Epidermal melanocyte (primary cell): ENCODE measurements around the gene PIK3CD.
A peak's percentile ranks its signal among the peaks of the same experiment; 100 is the strongest.

Experiments used
- DNase-seq: peaks from one replicate; pipeline ENCODE4 v3.0.0; 2011; ENCODE audit warnings: low spot score; ENCODE audit not compliant: insufficient read length

Gene PIK3CD

DNA sequence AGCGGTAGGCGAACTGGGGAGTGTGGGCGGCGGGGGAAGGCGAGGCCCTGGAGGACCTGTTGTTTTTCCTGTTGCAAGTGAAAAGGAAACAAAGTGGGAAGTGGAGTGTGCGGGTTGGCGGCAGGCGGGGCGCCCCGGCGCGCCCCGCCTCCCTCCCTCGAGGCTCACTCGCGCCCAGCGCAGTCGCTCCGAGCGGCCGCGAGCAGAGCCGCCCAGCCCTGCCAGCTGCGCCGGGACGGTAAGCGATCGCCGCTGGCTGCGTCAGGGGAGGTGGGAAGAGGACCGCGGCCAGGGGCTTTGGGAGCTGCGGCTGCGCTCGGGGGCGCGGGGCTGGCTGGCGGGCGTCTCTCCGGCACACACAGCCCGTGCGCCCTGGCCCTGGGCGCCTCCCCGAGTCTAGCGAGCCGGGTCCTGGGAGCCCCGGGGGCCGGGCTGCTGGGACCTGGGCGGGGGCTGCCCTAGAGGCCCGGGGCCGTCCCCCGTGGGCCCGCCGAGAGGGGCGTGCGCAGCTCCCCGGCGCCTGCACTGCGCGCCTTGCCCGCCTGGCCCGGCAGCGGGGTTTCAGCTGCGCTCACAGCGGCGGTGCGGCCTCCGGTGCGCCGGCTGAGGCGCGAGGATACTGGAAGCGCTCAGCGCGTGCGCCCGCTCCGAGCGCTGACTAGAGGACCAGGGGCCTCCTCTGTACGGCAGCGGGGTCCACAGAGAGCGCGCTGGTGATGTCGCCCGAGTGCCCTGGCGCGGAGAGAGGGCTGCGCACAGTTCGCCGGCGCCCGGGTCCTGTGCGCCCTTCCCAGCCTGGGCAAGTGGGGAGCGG lies at the start of gene PIK3CD:
Gene PIK3CD, plus strand, starts transcription at position 167 of the 814 bp plus-strand sequence. CDS start 58,725 bp downstream, outside the sequence.
- no peak for DNase-seq

GRCh38 chr1:9601942-9602793 lies 49.4 kb upstream of the PIK3CD start:
- DNase-seq, result no peak

DNA sequence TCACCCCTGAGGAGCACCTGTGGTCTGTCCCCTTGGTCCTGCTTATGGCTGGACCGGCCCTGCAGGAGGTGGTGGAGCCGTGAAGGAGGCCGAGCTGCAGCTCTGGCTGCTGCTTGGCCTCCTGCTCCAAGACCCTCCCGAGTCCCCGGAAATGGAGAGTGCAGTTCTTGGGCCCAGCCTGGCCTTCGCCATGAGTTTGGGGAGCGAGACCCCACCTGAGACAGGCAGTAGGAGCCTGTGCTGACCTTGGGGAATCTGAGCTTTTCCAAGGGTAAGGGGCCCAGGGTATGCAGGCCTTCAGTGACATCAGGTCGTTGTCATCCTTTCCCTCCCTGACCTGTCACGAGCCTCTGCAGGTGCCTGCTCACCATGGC lies 48.8 kb upstream of the PIK3CD start:
- no peak for DNase-seq

DNA sequence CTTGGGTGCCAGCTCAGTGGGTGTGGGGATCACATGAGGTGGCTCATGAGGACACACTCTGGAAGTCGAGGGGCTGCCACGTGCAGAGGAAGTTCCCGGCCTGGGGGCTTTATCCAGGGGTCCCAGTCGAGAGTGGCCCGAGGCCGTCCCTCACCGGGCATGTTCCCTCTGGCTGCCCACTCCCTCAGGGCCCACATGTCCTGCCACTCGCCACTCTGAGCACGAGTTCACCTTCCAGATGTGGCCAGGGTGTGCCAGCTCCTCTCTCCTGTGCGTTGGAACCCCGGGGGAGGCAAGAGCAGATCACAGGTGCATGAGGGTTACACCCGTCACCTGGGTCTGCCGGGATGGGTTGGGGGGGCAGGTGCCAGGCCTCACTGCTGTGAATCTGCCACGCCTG lies 48.2 kb upstream of the PIK3CD start:
- DNase-seq, result no peak

- no peak for DNase-seq
Observed at GRCh38 chr1:9603766-9604753, 47.5 kb upstream of the PIK3CD start.

DNA sequence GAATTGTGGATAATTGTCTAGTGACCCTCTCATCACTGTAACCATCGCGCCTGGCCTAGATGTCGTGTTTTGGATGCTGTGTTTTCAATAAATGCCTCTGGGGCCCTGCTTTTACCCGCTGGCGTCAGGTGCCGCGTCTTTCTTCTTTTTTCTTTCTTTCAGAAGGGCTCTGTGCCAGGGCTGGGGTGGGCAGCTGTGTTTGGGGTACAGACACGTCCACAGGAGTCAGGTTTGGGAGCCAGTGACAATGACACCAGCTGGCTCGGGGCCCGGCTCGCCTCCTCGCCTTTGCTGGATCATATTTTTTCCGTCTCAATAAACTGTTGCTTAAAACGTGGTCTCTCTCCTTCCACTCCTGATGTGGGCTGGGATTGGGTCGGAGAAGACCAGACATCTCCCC lies 46.7 kb upstream of the PIK3CD start:
- DNase-seq, result no peak

DNA sequence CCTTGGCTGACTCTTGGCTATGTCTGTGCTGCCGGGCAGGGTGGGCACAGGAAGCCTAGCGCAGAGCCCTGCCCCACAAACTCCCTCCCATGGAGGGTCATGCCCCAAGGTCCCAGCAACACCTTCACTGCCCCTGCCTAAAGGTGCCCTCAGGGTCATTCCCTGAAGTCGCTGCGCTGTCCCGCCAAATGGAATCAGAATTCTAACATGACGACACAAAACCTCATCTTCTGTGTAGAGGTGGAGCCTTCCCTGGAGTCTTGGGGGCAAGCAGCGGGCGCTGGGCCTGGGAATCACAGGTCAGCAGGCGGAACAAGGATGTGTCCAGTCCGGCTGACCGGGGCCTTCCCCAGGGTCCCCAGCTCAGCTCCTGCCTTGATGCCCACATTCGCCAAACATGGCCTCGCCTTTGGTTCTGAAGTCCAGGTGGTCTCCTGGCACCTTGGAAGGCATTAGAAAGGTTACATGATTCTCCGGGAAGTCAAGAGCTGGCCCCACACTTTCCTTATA lies 45.5 kb upstream of the PIK3CD start:
- no peak for DNase-seq

- DNase-seq, result no peak
Observed at GRCh38 chr1:9606458-9606857, 45.1 kb upstream of the PIK3CD start.

DNA sequence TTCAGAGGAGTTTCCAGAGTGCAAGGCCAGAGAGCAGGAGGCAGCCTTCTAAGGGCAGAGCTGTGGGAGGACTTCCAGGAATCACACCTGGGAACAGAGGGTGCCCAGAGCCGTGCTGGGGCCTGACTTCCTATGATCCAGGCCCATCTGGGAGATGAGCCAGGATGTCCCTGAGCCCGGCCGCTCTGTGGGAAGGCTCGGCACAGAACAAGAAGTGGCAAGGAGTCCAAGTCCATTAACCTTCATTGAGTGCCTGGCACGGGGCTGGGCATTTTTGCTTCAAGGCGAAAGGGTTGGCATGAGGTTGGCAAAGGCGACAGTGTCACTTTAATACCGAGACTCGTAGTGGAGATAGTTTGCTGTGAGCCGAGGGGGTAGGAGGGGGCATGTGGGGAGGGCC lies 44.6 kb upstream of the PIK3CD start:
- DNase-seq, result peak; percentile 15

- DNase-seq, result peak; percentile 14
Observed at GRCh38 chr1:9607352-9607751, 44.2 kb upstream of the PIK3CD start.

- DNase-seq, result no peak
Observed at GRCh38 chr1:9609998-9610397, 41.5 kb upstream of the PIK3CD start.

GRCh38 chr1:9610548-9610947 lies 41.0 kb upstream of the PIK3CD start:
- no peak for DNase-seq

GRCh38 chr1:9611716-9612115 lies 39.8 kb upstream of the PIK3CD start:
- no peak for DNase-seq

DNA sequence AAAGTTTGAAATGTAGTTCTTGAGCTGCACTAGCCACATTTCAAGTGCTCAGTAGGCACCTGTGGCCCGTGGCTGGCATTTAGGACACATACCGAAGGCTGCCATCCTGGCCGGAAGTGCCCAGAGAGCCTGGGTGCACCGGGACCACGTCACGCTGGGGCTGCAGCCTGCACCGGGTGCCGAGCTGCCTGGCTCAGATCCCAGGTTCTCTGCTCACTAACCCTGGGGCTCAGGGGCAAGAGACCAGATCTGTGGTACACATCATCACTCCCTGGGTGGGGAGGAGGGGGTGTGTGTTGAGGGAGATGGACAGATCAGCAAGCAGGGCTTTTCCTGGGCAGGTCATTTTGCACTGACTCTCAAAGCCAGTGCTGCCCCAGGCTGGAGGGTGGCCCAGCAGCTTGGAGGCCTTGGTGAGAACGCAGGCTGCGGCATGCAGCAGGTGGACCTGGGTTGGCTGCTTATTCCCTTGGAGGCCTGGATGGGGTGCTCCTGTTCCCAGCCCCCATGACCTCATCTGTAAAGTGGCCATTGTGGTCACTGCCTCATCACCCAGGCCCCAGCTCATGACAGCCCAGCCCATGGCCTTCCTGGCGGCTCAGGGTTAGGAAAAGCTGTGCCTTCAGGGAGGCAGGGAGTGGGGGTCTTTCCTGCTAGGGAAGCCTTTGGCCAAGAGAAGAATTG lies 39.2 kb upstream of the PIK3CD start:
- DNase-seq, result no peak

DNA sequence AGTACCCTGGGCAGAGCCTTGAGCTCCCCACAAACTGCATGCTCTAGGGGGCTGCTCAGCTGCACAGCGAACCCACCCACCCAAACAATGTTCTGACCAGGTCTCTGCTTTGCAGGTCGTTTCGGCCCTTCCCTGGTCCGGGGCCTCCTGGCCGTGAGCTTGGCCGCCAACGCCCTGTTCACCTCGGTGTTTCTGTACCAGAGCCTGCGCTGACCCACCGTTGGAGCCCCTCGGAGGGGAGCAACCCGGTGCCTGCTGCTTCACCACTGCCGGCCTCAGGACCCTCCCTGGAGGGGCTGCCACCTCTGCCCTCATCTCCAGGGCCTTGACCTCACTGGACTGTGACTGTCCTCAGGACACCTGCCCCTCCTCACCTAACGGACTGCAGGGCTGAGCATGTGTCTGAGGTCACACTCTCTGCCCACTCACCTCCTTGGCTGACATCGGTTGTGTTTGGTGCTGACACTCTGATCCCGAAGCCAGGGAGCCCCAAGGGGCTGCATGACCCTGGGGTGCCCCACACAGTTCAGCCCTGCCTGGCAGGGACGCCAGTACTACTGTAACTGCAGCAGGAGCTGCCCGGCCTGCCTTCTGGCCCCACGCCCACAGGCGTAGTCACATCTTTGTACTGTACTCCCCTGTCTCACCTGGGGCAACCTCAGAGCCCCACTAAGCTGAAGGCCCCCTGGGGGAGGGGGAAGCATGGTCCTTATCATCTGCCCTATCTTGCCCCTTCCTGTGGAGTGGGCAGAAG lies 38.5 kb upstream of the PIK3CD start:
- DNase-seq, result no peak

DNA sequence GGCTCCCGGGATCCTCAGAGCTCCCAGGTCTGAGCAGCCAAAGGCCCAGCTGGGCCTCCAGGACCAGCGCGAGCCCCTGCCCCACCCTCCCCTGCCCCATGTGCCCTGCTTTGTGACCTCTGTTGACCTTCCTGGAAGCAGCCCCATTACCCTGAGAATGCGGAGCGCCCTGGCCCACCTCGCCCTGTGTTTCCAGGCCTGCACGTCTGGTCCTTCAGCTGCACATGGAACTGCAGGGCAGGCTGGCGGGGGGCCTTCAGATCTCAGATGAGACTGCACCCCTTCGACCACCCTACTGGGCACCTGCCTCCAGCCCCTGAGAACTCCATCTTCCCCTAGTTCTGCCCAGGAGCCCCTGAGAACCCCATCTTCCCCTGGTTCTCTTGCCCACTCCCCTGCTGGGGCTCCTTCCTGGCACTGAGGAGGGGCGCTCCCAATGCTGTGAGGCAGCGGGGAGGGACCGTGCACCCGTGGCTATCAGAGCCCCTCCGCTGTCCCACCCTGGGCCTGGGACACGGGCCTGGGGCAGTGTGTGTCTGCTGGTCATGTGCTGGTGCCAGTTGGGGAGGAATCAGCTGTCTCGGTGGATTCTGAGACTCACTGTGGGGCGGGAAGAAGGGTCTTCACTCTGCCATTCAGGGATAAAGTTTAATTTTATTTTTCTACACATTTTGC lies 37.8 kb upstream of the PIK3CD start:
- DNase-seq, result no peak

GRCh38 chr1:9615316-9616063 lies 36.0 kb upstream of the PIK3CD start:
- peak; percentile 66 for DNase-seq

- DNase-seq, result no peak
Observed at GRCh38 chr1:9618909-9619679, 32.4 kb upstream of the PIK3CD start.
